Stomach (tissue), 4 donors: ENCODE results near the gene C1GALT1.

Experiments
- POLR2AphosphoS5 ChIP-seq, 3 donors: sonication (generic); formaldehyde crosslinking; IDR thresholded peaks; one replicate each; pipeline ENCODE4 v1.6.1; 2016; ENCODE audit warnings: antibody characterized with exemption in 3 of 3
- TF ChIP-seq, protein P1 (sequence below), 7 experiments: fragments of 450-650 bp in 4 of 7; fragments of 200-600 bp in 3 of 7; sonication (generic) in 3 of 7; IDR thresholded peaks; one replicate each; pipeline ENCODE4 v1.5.1; 2016 to 2019; ENCODE audit warnings: antibody characterized with exemption in 7 of 7, control low read depth in 2 of 7, mild to moderate bottlenecking in 1 of 7

DNA sequence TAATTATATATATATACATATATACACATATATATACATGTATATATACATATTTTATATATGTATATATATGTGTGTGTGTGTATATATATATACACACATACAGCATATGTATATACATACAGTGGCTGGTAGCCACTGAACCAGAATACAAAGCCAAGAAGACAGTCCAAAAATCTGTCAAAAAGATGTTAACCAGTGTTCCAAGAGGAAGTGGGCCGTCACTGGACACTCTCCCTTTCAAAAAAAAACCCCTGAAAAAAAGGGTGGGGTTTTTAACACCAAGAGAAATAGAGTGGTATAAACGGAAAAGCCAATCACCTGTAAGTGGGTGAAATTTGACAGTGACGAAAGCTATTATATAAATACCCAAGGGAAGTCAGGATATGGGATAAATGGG lies 31.1 kb upstream of the C1GALT1 start:
- TF ChIP-seq, protein P1, sequence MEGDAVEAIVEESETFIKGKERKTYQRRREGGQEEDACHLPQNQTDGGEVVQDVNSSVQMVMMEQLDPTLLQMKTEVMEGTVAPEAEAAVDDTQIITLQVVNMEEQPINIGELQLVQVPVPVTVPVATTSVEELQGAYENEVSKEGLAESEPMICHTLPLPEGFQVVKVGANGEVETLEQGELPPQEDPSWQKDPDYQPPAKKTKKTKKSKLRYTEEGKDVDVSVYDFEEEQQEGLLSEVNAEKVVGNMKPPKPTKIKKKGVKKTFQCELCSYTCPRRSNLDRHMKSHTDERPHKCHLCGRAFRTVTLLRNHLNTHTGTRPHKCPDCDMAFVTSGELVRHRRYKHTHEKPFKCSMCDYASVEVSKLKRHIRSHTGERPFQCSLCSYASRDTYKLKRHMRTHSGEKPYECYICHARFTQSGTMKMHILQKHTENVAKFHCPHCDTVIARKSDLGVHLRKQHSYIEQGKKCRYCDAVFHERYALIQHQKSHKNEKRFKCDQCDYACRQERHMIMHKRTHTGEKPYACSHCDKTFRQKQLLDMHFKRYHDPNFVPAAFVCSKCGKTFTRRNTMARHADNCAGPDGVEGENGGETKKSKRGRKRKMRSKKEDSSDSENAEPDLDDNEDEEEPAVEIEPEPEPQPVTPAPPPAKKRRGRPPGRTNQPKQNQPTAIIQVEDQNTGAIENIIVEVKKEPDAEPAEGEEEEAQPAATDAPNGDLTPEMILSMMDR (IDR thresholded peaks at IDR 0.05): no peak
- TF ChIP-seq POLR2AphosphoS5 (IDR thresholded peaks at IDR 0.05): no peak
